NAMALWA (cell line): Measurements from ENCODE around the gene POTEF.
"Not testable (repeated sequence)": the region's sequence is repeated elsewhere in the genome, so short reads cannot be mapped to it uniquely, and the experiment has no call there.

Source experiments
- DNase-seq: peaks from one replicate; pipeline ENCODE4 v3.0.0-alpha.2; 2015; ENCODE audit warnings: low spot score

Gene POTEF

DNA sequence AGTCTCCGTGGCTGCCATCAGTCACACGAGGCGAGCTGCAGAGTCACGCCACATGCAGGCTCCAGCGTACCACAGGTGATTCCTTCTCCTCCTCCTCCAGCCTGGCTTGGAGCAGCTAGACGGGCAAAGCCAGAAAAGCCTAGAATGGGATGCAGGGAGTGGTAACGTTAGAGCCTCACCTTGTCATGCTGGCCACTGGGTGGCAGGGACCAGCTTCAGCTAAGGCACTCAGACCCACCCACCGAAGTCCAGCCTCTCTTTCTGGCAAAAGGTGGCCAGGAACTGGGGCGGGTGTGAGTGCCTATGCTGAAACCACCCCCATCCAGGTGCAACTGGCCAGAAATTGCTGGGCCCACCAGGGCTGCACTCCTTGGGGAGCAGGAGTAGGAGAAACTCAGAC lies 1.3 kb downstream of the POTEF start:
- not testable (repeated sequence) for DNase-seq

DNA sequence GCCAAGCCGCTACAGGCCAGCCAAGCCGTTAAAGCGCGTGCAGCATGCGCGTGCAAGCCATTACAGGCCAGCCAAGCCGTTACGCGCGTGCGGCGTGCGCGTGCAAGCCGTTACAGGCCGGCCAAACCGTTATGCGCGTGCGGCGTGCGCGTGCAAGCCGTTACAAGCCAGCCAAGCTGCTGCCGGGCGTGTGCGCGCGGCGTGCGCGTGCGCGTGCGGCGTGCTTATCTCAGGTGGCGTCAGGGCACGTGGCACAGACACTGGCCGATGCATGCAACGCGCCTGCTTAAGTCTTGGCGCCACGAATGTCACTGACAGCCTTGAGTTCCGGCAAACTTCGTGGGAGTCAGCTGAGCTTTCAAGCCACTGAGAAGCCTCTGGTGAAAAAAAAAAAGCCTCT lies 8.1 kb downstream of the POTEF start:
- not testable (repeated sequence) for DNase-seq

DNA sequence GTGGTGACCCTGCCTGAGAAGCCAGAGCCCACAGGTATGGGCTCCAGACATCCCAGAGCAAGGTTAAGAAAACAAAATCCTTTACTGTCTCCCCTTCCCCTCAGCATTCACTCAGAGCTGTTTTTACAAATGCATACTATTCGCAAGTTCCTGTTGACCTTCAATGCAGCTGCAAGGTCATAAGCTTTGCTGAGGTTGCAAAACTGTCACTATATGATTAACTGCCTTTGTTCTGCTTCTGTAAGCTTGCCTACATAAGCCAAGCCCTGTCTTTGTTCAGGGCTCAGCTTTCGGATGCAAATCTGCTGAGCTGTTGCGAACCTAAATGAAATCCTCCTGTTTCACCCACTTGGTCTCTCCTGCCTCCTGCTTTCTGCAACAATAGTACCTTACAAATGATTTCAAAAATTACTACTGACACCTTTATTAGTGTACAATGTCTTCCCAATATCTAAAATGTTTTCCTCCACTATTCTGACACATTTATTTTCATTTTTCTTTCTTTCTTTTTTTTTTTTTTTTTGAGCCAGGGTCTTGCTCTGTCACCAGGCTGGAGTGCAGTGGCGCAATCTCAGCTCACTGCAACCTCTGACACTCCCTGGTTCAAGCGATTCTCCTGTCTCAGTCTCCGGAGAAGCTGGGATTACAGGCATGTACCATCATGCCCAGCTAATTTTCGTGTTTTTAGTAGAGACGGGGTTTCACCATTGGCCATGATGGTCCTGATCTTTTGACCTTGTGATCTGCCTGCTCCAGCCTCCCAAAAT lies 26.2 kb downstream of the POTEF start:
- peak; percentile 1 for DNase-seq

DNA sequence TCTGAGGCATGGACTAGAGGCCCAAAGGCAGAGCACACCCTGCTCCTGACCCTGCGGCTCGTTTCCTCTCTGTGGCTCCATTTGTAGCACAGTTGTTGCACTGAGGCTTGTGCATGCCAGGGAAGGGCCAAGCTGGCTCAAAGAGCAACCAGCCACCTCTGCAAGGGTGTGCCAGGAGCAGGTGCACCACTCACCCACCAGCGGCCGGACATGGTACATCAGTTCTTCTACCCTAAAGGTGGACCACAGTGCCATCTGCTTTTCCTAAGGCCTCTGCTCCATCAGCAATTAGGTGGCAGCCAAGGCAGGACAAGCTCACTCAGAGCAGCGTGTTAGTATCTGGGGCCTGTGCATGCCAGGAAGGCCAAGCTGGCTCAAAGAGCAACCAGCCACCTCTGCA lies 66.4 kb downstream of the POTEF start:
- DNase-seq: not testable (repeated sequence)

DNA sequence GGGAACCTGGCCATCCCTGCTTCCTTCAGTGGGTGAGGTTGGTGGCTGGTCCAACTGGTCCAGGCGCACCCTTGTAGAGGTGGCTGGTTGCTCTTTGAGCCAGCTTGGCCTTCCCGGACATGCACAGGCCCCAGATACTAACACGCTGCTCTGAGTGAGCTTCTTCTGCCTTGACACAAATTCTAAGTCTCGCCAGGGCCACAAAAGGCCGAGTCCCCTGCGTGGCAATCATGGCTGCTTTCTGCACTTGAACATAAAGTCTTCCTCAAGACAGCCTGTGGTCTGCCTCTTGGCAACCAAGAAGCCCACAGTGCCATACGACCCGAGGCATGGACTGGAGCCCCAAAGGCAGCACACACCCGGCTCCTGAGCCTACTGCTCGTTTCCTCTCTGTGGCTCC lies 69.0 kb downstream of the POTEF start:
- DNase-seq: not testable (repeated sequence)

DNA sequence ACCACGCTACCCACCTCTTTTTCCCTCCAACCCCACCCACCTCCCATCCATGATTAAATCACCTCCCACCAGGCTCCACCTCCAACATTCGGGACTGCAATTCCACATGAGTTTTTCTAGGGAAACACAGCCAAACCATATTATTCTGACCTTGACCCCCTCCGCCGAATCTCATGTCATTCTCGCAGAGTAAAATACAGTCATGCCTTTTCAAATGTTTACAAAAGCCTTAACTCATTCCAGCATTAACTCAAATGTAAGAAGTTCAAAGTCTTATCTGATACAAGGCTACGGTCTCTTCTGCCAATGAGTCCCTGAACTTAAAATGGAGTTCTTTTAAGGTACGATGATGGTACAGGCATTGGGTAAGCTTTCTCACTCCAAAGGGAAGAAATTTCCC lies 72.7 kb downstream of the POTEF start:
- not testable (repeated sequence) for DNase-seq

DNA sequence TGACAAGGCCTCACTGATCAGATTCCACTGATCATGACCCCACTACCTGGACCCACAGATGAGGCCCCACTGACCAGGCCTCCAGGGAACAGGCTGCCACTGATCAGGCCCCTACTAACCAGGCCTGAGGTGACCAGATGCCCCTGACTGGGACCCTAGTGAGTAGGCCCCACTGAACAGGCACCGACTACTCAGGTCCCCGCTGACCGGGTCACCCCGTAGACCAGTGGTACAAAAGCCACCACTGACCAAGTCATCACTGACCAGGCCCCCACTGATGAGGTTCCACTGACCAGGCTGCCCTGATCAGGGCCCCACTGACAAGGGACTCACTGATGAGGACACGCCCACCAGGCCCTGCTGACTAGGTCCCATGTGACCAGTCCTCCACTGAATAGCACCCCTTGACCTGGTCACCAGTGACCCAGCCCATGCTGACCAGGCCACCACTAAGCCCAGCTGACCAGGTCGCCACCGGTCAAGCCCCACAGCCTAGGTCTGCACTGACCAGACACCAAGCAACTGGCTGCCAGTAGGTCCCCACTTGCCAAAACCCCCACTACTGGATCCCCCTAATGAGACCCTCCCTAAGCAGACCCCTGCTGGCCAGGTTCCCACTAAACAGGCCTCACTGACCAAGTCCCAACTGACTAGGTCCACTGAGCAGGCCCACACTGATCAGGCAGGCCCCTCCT lies 75.7 kb downstream of the POTEF start:
- DNase-seq: not testable (repeated sequence)

DNA sequence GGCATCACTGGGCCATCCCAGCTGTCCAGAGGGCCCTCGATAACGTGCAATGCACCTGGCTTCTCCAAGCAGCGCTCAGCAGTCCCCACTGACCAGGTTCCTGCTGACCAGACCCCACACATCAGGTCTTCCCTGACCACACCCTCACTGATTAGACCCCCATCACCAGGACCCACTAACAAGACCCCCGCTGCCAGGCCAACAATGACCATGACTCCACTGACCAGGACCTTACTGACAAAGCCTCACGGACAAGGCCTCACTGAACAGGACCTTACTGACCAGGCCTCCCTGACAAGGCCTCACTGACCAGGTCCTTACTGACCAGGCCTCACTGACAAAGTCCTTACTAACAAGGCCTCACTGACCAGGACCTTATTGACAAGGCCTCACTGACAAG lies 76.6 kb downstream of the POTEF start:
- DNase-seq: not testable (repeated sequence)

DNA sequence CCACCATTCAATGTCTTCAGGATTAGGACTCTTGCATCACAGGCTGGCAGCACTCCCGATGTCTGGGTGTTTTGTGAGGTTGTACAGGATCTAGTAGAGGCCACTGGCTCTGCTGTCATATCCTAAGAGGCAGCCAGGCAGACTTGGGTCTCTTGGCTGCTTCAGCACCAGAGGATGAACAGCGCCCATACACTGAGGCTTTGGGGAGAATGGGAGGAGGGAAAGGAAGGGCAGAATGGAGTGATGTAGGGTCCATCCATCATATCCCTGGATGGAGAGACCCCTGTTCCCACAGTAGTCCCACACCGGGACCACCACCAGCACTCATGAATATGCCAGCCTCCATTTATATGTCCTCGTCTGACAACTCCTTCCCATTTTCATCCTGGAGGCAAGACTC lies 80.6 kb downstream of the POTEF start:
- DNase-seq: not testable (repeated sequence)

DNA sequence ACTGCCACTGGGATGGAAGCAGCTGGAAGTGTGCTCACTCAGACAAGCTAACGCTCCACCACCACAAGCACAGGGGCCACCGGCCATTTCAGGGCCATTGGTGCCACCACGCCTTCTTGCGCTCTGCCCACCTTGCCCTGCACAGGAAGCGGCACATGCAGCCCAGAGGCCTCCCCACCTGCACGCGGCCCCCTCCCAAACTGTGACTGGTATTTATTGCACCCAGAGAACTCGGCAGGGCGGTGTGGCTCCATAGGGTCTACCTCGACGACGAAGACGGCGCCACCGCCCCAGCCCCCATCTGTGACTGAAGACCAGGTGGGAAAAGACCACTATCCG lies 90.8 kb downstream of the POTEF start:
- not testable (repeated sequence) for DNase-seq

DNA sequence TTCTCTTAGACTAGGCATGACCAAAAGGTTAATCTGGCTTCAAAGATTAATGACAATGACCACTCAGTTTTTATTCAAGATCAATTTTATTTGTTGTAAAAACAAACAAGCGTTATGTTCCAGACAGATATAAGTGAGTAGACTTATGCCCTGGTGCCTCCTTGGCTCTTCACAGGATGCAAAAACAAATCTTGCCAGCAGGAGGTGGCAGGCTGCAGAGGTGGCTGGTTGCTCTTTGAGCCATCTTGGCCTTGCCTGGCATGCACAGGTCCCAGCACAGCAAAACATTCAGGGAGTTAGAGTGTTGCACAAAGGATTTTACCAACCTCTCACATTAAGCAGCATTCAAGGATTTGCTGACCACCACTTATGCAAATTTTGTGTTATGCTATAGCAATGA lies 103.1 kb downstream of the POTEF start:
- peak; percentile 25 for DNase-seq
